HFF-Myc (cell line): Measurements from ENCODE around the gene GPX3.

Source experiments
- DNase-seq: peaks from one replicate; pipeline ENCODE4 v3.0.0-alpha.2; 2011; ENCODE audit warnings: low read depth; ENCODE audit errors: extremely low read depth
- H3K4me3 ChIP-seq: replicated peaks from 2 replicates; pipeline ENCODE4 v1.5.1; 2011; ENCODE audit warnings: low read depth, mild to moderate bottlenecking, control low read depth, low read length
- CTCF ChIP-seq: IDR thresholded peaks from 2 replicates; pipeline ENCODE4 v1.5.1; 2012; ENCODE audit warnings: mild to moderate bottlenecking, low read depth, low read length, control low read depth; ENCODE audit errors: missing control alignments

Gene GPX3

GRCh38 chr5:151072630-151073025, 52.2 kb downstream of the GPX3 start:
- no peak overlapping the region for H3K4me3 ChIP-seq
- DNase-seq, result no peak
- TF ChIP-seq CTCF, result no peak

- TF ChIP-seq CTCF, result no peak
- no peak overlapping the region for H3K4me3 ChIP-seq
- DNase-seq, result no peak
These were observed 52.9 kb downstream of the GPX3 start for GRCh38 chr5:151073280-151073679.

- DNase-seq, result no peak
- TF ChIP-seq CTCF, result no peak
- no peak overlapping the region for H3K4me3 ChIP-seq
These were observed 54.2 kb downstream of the GPX3 start for GRCh38 chr5:151074557-151074956.

- H3K4me3 ChIP-seq, result no peak overlapping the region
- DNase-seq, result no peak
- no peak for TF ChIP-seq CTCF
These were observed 55.4 kb downstream of the GPX3 start for GRCh38 chr5:151075698-151076331.

GRCh38 chr5:151076616-151077015, 56.2 kb downstream of the GPX3 start:
- no peak for DNase-seq
- H3K4me3 ChIP-seq, result no peak overlapping the region
- no peak for TF ChIP-seq CTCF

- no peak for TF ChIP-seq CTCF
- no peak overlapping the region for H3K4me3 ChIP-seq
- no peak for DNase-seq
These were observed 57.0 kb downstream of the GPX3 start for GRCh38 chr5:151077419-151077818.

GRCh38 chr5:151077967-151078366, 57.6 kb downstream of the GPX3 start:
- H3K4me3 ChIP-seq, result no peak overlapping the region
- no peak for TF ChIP-seq CTCF

More at GRCh38 chr5:151077967-151078366, 57.6 kb downstream of the GPX3 start:
- no peak for DNase-seq
